Stimulated activated naive B cell treated with anti-CD40 and anti-IgM and Interleukin-4, amounts not matched to agents 10 μg/mL and 1 μg/mL and 100 μg/mL, for 72 hours (primary cell): ENCODE data around the gene ZNF423.

Source experiments
- ATAC-seq, 2 donors: fragments of 150-1000 bp; cut with Tn5 transposase; replicated peaks; 2 replicates each; pipeline ENCODE4 v1.10.0; 2021; ENCODE audit warnings: moderate library complexity in 1 of 2
- DNase-seq: peaks from one replicate; pipeline ENCODE4 v3.0.0; 2021
- H3K27ac Mint-ChIP-seq: one replicate; pipeline ENCODE4 v1.8.0; 2022; ENCODE audit warnings: mild to moderate bottlenecking, mixed read lengths
- H3K27me3 Mint-ChIP-seq, 2 donors: one replicate each; pipeline ENCODE4 v1.8.0; 2022; ENCODE audit warnings: mixed read lengths in 2 of 2
- H3K36me3 Mint-ChIP-seq, 2 donors: one replicate each; pipeline ENCODE4 v1.8.0; 2022; ENCODE audit warnings: mixed read lengths in 2 of 2, mild to moderate bottlenecking in 1 of 2
- H3K4me1 Mint-ChIP-seq, 2 donors: one replicate each; pipeline ENCODE4 v1.8.0; 2022; ENCODE audit warnings: mixed read lengths in 2 of 2, mild to moderate bottlenecking in 1 of 2
- H3K4me3 Mint-ChIP-seq, 2 donors: one replicate each; pipeline ENCODE4 v1.8.0; 2022; ENCODE audit warnings: mild to moderate bottlenecking in 2 of 2, mixed read lengths in 2 of 2, moderate library complexity in 1 of 2
- H3K9me3 Mint-ChIP-seq, 2 donors: one replicate each; pipeline ENCODE4 v1.8.0; 2022; ENCODE audit warnings: mixed read lengths in 2 of 2, mild to moderate bottlenecking in 1 of 2

ZNF423 gene

DNA sequence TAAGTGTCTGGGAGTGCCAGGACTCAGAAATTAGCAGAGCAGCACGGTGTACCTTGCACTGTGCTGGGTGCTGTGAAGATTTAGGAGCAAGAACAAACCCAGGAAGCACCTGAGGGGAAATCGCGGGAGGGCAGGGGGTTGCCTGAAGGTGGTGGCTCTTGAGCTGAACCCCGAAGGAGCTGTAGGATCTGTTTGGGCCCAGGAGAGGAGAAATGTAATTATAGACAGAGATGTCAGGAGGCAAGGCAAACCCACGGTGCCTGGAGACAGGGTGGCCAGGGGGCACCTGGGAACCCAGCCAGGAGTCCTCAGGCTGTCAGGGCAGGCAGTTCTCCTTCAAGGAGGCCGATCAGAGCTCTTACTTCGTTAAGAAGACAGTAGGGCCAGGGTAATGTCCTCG is 373.2 kb downstream of the ZNF423 start:
- DNase-seq: no peak
- no peak for ATAC-seq
- peaks cover 0 to 4% of the 10 kb centered on the region in 2 donors for H3K4me1 Mint-ChIP-seq
- H3K9me3 Mint-ChIP-seq: no peaks in the 10 kb centered on the region
- H3K4me3 Mint-ChIP-seq: no peak overlapping the region
- no peak overlapping the region for H3K27ac Mint-ChIP-seq
- H3K27me3 Mint-ChIP-seq: peaks cover 6 to 20% of the 10 kb centered on the region in 2 donors
- no peaks in the 10 kb centered on the region for H3K36me3 Mint-ChIP-seq

DNA sequence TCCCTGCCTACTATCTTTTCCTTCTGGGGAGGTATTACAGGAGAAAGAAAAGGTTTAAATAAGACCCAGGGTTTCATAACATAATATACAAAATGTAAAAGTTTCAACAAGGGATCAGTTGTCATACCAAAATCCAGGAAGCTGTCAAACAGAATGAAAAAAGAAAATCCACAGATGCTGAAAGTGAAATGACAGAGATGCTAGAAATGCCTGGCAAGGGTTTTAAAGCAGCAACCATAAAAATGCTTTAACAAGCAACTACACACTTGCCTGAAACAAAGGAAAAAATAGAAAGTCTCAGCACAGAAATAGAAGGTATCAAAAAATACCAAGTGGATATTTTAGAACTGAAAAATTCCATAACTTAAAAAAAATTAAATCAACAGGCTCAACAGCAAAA is 377.3 kb downstream of the ZNF423 start:
- Mint-ChIP-seq H3K27ac (no peak overlapping the region), H3K9me3 (no peaks in the 10 kb centered on the region), H3K4me1 (peaks cover 0 to 3% of the 10 kb centered on the region in 2 donors), H3K4me3 (no peak overlapping the region), H3K36me3 (no peaks in the 10 kb centered on the region), H3K27me3 (peaks cover 6 to 16% of the 10 kb centered on the region in 2 donors)
- ATAC-seq (no peak), DNase-seq (no peak)

- DNase-seq: peak; percentile 83
- H3K36me3 Mint-ChIP-seq: no peaks in the 10 kb centered on the region
- H3K27ac Mint-ChIP-seq: no peak overlapping the region
- H3K27me3 Mint-ChIP-seq: peaks cover 2 to 13% of the 10 kb centered on the region in 2 donors
- H3K4me3 Mint-ChIP-seq: no peak overlapping the region
- peak; percentile 97 for ATAC-seq
- peaks cover 0 to under 1% of the 10 kb centered on the region in 2 donors for H3K4me1 Mint-ChIP-seq
- H3K9me3 Mint-ChIP-seq: no peaks in the 10 kb centered on the region
Observed at GRCh38 chr16:49478107-49478506, 377.8 kb downstream of the ZNF423 start.

DNA sequence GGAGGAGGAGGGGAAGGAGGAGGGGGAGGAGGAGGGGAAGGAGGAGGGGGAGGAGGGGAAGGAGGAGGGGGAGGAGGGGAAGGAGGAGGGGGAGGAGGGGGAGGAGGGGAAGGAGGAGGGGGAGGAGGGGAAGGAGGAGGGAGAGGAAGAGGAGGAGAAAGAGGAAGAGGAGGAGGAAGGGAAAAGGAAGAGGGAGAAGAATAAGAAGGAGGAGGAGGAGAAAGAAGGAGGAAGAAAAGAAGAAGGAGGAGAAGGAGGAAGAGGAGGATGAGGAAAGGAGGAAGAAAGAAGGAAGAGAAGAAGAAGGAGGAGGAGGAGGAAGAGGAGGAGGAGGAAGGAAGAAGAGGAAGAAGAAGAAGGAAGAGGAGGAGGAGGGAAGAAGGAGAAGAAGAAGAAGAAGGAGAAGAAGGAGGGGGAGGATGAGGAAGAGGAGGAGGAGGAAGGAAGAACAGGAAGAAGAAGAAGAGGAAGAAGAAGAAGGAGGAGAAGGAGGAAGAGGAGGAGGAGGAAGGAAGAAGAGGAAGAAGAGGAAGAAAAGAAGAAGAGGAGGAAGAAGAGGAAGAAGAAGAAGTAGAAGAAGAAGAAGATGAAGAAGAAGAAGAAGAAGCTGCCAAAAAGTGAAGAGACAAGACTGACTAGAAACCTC is 378.5 kb downstream of the ZNF423 start:
- peaks cover 0 to 11% of the 10 kb centered on the region in 2 donors for H3K27me3 Mint-ChIP-seq
- no peaks in the 10 kb centered on the region for H3K9me3 Mint-ChIP-seq
- H3K36me3 Mint-ChIP-seq: no peaks in the 10 kb centered on the region
- H3K4me1 Mint-ChIP-seq: no peaks in the 10 kb centered on the region
- no peak for DNase-seq
- H3K27ac Mint-ChIP-seq: no peak overlapping the region
- H3K4me3 Mint-ChIP-seq: no peak overlapping the region
- ATAC-seq: no peak

DNA sequence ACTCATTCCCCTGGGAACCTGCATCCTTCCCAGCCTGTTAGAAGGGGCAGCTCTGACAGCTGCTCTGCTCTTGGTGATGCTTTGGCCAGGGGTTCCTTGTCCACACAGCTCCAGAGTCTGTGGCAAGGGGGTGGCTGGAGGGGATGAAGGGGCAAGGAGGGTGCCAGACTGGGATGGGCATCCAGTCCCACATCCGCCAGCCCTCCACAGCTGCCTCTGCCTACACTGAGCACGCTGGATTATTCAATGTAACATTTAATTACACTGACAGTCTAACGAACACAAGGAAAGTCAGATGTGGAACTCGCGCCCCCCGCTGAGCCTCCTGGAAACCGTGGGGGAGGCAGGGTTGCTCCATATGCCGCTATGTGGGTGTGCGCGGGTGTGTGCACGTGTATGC is 381.2 kb downstream of the ZNF423 start:
- no peaks in the 10 kb centered on the region for H3K9me3 Mint-ChIP-seq
- no peaks in the 10 kb centered on the region for H3K4me1 Mint-ChIP-seq

DNA sequence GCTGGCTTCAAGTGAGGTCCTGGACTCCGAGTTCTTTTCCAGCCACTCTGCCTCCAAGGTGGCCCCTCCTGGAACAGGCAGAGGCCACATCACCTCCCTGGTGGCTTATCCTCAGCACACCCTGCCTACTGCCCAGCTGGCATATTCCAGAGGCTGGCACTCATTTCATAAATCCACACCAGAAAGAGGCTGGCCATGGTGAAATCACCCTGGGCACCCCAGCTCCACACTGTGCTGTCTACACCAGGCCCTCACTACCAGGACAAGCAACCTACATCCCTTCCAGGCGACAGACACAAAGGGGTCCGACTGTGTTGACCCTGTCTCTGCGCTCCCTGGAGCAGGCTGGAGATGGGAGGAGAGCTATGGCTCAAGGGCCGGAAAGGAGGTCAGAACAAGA is 382.1 kb downstream of the ZNF423 start:
- no peaks in the 10 kb centered on the region for H3K27me3 Mint-ChIP-seq
- no peaks in the 10 kb centered on the region for H3K9me3 Mint-ChIP-seq
- ATAC-seq (no peak), DNase-seq (no peak)
- H3K27ac Mint-ChIP-seq: no peak overlapping the region
- peaks cover 5 to 6% of the 10 kb centered on the region in 2 donors for H3K4me1 Mint-ChIP-seq
- no peak overlapping the region for H3K4me3 Mint-ChIP-seq
- no peaks in the 10 kb centered on the region for H3K36me3 Mint-ChIP-seq

More for the DNA sequence above, 381.2 kb downstream of the ZNF423 start:
- H3K4me3 Mint-ChIP-seq: no peak overlapping the region
- H3K36me3 Mint-ChIP-seq: no peaks in the 10 kb centered on the region
- DNase-seq (no peak), ATAC-seq (no peak)
- H3K27me3 Mint-ChIP-seq: no peaks in the 10 kb centered on the region
- H3K27ac Mint-ChIP-seq: no peak overlapping the region

GRCh38 chr16:49473131-49473530 is 382.8 kb downstream of the ZNF423 start:
- ATAC-seq: no peak
- H3K27me3 Mint-ChIP-seq: no peaks in the 10 kb centered on the region
- no peak overlapping the region for H3K27ac Mint-ChIP-seq
- peaks cover 6 to 7% of the 10 kb centered on the region in 2 donors for H3K4me1 Mint-ChIP-seq
- H3K4me3 Mint-ChIP-seq: no peak overlapping the region
- no peaks in the 10 kb centered on the region for H3K36me3 Mint-ChIP-seq
- no peak for DNase-seq
- H3K9me3 Mint-ChIP-seq: no peaks in the 10 kb centered on the region

DNA sequence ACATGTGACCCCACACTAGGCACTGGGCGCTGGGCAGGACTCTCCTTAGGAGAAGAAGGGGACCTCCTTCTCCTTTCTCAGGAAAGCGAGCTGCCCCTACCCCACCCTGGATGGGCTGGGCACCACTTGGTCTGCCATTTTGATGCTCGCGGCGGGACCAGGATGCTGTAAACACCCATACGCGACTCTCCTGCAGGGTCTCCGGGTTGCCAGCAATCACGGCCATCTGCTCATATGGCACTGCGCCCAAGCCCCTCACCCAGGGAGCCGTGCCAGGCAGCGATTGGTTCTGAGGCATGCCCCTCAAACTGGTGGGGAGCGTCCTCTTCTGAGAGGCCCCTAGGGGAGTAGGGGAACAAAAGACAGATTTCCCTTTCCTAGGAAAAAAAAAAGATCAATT is 383.3 kb downstream of the ZNF423 start:
- DNase-seq: no peak

DNA sequence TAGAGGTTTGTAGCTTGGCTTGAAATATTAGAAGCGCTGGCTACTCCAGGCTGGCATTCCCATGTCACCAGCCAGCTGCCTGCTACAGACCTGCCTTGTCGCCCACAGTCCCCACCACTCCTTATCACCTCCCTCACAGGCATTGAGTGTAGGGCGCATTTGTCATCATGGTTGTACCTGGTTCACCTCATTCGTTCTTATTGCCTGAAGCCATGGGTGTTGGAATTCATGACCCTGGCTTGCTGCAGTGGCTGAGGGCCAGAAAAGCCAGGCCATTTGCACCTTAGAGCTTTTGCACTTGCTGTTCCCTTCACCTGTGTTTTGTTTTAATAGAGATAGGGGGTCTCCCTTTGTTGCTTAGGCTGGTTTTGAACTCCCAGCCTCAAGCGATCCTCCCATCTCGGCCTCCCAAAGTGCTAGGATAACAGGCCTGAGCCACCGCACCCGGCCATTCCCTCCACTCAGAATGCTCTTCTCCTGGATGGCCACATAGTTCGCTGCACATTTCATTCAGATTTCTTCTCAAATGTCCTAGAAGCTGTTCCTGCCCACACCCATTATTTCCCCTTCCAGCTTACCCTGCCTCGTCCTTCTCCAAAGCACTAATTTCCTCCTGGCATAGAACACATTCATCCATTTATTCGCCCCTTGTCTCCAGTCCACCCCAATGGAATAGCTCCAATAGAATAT is 384.7 kb downstream of the ZNF423 start:
- Mint-ChIP-seq H3K27ac (no peak overlapping the region), H3K36me3 (no peaks in the 10 kb centered on the region), H3K4me3 (no peak overlapping the region), H3K4me1 (peaks cover 6 to 7% of the 10 kb centered on the region in 2 donors), H3K9me3 (no peaks in the 10 kb centered on the region), H3K27me3 (no peaks in the 10 kb centered on the region)
- no peak for ATAC-seq
- no peak for DNase-seq

More for the DNA sequence above, 383.3 kb downstream of the ZNF423 start:
- no peak for ATAC-seq
- H3K27me3 Mint-ChIP-seq: no peaks in the 10 kb centered on the region
- H3K36me3 Mint-ChIP-seq: no peaks in the 10 kb centered on the region
- peaks cover 6 to 7% of the 10 kb centered on the region in 2 donors for H3K4me1 Mint-ChIP-seq
- no peak overlapping the region for H3K4me3 Mint-ChIP-seq
- H3K9me3 Mint-ChIP-seq: no peaks in the 10 kb centered on the region
- no peak overlapping the region for H3K27ac Mint-ChIP-seq

DNA sequence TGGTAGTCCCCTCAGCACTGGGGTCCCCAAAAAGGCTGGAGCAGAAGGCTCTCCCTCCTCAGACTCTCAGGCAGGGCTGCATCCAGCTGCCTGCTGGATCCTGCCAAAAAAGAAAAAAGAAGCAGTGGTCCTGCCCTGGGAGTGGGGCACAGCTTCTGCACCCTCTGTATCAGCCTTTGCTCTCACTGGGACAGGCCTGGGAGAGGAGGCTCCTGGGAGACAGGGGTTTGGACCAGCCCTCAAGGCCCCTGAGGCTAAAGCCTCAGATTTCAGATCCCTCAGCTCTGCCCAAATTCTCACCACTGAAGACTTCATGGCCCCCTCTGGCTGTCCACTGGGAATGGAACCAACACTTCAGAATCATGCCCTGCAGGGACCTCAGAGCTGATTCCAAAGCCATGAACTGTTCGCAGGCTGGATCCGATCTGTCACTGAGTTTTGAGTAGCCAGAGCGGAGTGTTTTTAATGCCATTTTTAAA is 385.4 kb downstream of the ZNF423 start:
- Mint-ChIP-seq H3K27me3 (no peaks in the 10 kb centered on the region), H3K9me3 (no peaks in the 10 kb centered on the region), H3K4me3 (no peak overlapping the region), H3K4me1 (peaks cover 6 to 7% of the 10 kb centered on the region in 2 donors), H3K36me3 (no peaks in the 10 kb centered on the region), H3K27ac (no peak overlapping the region)
- DNase-seq (no peak), ATAC-seq (no peak)

DNA sequence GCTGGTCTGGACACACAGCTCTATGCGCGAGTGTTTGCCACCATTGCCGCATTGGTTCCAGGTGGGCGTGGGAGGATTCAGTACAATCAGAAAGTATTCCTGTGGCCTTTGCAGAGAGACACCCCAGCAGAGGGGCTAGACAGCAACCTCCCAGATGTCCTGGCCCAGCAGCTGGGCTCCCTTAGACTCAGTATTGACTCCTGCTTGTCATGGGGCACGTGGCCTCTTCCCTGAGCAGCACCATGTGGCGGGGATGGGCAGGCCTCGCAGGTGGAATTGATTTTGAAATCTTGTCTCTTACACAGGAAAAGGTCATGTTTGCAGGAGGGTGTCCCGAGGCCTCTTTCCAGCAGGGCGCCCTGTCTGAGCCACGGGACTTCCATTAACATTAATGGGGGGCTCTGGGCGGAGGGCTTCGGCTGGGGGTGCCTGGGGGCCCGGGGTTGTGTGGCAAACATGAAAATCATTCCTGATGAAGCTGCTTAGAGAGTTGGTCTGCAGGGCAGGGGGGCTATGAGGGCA is 385.9 kb downstream of the ZNF423 start:
- Mint-ChIP-seq H3K4me3 (no peak overlapping the region), H3K27ac (no peak overlapping the region), H3K4me1 (peaks cover 6 to 7% of the 10 kb centered on the region in 2 donors), H3K27me3 (no peaks in the 10 kb centered on the region), H3K36me3 (no peaks in the 10 kb centered on the region), H3K9me3 (no peaks in the 10 kb centered on the region)
- no peak for DNase-seq
- ATAC-seq: no peak

DNA sequence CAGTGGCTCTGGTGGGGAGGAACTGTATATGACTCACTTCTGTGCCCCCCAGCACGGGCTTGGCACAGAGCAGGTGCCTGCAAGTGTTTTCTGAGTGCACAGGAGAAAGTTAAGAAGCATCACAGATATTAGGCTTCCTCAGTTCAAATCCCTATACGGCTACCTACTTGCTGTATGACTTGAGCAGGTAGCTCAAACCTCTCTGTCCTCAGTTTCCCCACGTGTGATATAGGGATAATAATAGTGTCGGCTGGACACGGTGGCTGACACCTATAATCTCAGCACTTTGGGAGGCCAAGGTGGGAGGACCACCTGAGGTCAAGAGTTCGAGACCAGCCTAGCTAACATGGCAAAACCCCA is 386.6 kb downstream of the ZNF423 start:
- Mint-ChIP-seq H3K4me3 (no peak overlapping the region), H3K9me3 (no peaks in the 10 kb centered on the region), H3K36me3 (no peaks in the 10 kb centered on the region), H3K4me1 (peaks cover 10 to 11% of the 10 kb centered on the region in 2 donors), H3K27me3 (peaks cover 0 to 5% of the 10 kb centered on the region in 2 donors), H3K27ac (no peak overlapping the region)
- DNase-seq (no peak), ATAC-seq (no peak)

DNA sequence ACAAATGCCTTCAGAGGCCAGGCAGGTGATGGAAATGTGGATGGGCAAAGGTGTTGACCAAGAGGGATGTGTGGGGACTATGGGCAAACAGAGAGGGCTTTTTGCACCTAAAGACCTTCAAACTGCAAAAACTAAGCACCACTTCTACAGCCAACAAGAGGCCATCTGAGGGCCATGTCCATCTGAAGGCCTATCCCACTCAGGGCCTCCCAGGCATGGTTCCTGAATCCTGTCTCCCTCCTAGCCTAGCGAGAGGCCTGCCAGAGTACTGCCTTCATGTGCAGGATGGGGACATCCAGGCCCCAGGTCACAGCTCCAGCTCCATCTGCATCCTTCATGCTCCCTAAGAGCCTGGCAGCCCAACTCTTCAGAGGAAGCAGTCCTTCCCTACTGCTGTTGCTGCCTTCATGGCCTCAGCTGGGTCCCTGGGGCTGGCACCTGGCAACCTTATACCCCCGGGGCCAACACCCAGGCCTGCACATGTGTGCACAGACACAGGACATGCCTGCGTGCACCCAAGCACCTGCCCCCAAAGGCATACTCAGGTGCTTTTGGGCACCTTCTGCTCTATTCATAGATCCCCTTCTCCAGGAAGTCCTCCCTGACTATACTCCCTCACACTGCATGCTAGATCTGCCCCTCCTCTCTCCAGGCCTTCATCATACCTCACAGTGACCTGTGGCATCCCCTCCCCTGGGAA is 387.2 kb downstream of the ZNF423 start:
- peaks cover 13 to 15% of the 10 kb centered on the region in 2 donors for H3K4me1 Mint-ChIP-seq
- H3K9me3 Mint-ChIP-seq: no peaks in the 10 kb centered on the region
- no peaks in the 10 kb centered on the region for H3K36me3 Mint-ChIP-seq
- H3K4me3 Mint-ChIP-seq: no peak overlapping the region
- DNase-seq (no peak), ATAC-seq (peak; percentile 23 to 45)
- no peak overlapping the region for H3K27ac Mint-ChIP-seq
- H3K27me3 Mint-ChIP-seq: peaks cover 0 to 5% of the 10 kb centered on the region in 2 donors

DNA sequence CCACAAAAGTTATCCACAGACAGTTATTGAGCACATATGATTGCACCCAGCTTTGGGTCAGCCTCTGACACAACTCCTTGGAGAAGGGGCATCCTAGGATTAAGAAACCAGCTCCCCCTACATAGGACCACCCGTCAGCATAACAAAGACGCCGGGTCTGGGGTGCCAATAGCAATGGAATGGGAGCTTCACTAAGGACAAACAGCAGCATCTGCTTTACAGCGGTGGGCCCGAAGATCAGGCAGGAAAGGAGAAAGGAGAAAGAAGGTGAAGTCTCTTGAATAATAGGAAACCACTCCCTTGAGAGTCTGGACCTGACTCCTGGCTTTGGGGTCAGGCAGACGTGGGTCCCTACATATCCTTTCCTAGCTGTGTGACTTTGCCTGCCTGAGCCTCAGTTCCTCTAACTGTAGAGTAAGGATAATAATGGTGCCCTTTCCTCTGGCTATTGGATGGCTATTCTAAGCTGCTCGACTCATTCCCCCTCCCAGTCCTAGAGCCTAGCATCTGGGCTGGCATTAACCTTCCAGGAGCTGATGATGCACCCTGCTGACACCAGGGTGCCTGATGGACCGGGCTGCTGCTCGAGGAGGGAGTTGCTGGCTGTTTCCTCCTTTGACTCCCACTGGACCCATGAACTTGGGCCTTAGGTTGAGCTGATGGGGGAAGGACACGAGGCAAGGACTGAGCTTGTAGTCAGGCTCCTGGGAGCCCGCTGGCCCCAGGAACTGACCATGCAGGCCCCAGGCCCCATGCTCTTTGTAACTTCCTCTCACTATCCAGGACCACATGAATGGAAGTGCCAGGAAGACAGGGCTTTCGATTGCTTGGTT is 388.2 kb downstream of the ZNF423 start:
- peaks cover 18 to 24% of the 10 kb centered on the region in 2 donors for H3K4me1 Mint-ChIP-seq
- H3K27ac Mint-ChIP-seq: no peak overlapping the region
- no peaks in the 10 kb centered on the region for H3K9me3 Mint-ChIP-seq
- no peak for ATAC-seq
- peaks cover 0 to 5% of the 10 kb centered on the region in 2 donors for H3K27me3 Mint-ChIP-seq
- no peak overlapping the region for H3K4me3 Mint-ChIP-seq
- DNase-seq: no peak
- H3K36me3 Mint-ChIP-seq: no peaks in the 10 kb centered on the region
